ENCODE data around the gene SBF2.
"Not testable (repeated sequence)": the region's sequence is repeated elsewhere in the genome, so short reads cannot be mapped to it uniquely, and the experiment has no call there.

SBF2 gene

DNA sequence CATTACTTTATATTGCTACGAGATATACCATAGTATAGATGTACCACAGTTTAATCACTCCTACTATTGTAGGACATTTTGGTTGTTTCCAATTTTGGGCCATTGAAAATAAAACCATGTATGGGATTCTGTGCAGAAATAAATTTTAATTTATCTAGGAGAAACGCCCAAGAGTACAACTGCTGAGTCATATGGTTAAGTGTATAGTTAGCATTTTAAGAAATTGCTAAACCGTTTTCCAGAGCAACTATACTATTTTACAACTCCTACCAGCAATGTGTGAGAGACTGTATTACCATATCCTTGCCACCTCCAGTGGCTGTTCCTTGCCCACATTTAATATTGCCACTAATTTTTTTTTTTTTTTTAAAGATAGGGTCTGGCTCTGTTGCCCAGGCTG lies 163.1 kb downstream of the SBF2 start:
- H3K4me3 ChIP-seq (ENCODE audit: low read depth, low read length), result no peak overlapping the region
- DNase-seq (ENCODE audit: low read depth), result no peak
- TF ChIP-seq, protein P1, sequence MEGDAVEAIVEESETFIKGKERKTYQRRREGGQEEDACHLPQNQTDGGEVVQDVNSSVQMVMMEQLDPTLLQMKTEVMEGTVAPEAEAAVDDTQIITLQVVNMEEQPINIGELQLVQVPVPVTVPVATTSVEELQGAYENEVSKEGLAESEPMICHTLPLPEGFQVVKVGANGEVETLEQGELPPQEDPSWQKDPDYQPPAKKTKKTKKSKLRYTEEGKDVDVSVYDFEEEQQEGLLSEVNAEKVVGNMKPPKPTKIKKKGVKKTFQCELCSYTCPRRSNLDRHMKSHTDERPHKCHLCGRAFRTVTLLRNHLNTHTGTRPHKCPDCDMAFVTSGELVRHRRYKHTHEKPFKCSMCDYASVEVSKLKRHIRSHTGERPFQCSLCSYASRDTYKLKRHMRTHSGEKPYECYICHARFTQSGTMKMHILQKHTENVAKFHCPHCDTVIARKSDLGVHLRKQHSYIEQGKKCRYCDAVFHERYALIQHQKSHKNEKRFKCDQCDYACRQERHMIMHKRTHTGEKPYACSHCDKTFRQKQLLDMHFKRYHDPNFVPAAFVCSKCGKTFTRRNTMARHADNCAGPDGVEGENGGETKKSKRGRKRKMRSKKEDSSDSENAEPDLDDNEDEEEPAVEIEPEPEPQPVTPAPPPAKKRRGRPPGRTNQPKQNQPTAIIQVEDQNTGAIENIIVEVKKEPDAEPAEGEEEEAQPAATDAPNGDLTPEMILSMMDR (conservative IDR thresholded peaks at IDR 0.05; ENCODE audit: low read depth, low read length), result no peak

DNA sequence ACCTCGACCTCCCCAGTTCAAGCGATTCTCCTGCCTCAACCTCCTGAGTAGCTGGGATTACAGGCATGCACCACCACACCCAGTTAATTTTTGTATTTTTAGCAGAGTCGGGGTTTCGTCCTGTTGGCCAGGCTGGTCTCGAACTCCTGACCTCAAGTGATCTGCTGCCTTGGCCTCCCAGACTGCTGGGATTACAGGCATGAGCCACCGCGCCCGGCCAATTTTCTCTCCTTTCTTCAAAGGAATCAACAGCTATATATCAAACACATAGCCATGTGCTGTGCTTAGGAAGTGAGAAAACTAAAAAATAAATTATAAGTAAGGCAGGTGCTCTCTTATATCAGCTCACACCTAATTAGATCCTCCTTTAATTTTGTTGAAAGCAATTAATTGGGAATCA lies 164.8 kb downstream of the SBF2 start:
- not testable (repeated sequence) for H3K4me3 ChIP-seq (ENCODE audit: low read depth, low read length); DNase-seq (ENCODE audit: low read depth)

DNA sequence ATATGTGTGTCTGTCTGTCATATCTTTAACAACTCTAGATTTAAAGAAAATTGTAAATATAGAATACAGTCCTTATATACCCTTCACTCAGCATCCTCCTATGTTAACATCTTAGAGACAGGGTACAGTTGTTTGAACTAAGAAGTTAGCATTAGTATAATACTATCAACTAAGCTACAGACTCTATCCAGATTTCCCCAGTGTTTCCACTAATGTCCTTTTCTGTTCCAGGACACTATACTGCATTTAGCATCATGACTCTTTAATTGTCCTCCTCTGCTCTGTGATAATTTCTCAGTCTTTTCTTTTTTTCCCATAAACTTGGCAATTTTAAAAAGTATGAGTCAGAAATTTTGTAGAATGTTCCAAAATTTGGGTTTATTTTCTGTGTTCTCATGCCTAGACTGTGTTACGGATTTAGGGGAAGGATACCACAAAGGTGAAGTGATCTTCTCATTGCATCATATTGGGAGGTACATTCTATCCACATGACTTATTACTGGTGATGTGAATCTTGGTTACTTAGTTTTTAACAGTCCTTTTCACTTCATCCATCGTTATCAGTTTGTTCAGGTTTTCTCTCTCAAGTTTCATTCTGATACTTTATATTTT lies 168.4 kb downstream of the SBF2 start:
- TF ChIP-seq, protein P1 (conservative IDR thresholded peaks at IDR 0.05; ENCODE audit: low read depth, low read length), result no peak
- no peak overlapping the region for H3K4me3 ChIP-seq (ENCODE audit: low read depth, low read length)
- peak; percentile 70 for DNase-seq (ENCODE audit: low read depth)

DNA sequence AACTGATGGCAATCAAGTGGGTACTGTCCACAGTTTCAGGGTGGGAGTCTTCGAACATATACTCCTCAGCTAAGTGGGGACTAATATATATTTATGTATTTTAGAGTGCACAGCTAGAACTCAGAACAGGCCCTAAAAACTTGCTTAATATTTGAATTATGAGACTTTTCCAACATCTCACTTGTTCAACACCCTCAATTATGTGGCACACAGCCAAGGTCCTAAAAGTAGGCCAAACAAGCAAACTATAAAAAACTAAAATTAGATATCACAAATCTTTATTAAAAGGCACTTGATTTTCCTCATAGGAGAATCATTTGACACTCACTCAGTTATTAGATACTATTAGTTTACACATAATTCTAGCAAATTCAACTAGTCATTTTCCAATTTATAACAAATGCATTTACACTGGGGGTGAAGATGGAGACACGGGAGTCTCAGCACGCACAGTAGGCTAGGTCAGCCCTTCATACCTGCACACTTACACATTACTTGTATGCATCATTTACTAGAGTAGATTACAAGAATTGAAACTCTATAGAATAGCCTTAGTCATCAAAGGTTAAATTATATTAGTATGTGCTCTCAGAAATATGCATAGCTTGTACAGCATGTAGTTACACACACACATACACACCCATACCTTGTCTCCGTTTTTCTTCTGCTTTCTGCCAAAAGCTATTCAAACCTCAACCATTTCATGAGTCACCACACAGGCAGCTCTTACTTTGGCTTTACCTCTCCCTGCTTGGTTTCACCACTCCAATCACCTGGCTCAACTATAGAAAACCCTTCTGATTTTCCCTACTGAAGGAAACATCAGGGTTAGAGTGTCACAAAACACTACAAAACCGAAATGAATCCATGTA lies 171.5 kb downstream of the SBF2 start:
- TF ChIP-seq, protein P1 (conservative IDR thresholded peaks at IDR 0.05; ENCODE audit: low read depth, low read length), result no peak
- DNase-seq (ENCODE audit: low read depth), result peak; percentile 85
- H3K4me3 ChIP-seq (ENCODE audit: low read depth, low read length), result no peak overlapping the region

DNA sequence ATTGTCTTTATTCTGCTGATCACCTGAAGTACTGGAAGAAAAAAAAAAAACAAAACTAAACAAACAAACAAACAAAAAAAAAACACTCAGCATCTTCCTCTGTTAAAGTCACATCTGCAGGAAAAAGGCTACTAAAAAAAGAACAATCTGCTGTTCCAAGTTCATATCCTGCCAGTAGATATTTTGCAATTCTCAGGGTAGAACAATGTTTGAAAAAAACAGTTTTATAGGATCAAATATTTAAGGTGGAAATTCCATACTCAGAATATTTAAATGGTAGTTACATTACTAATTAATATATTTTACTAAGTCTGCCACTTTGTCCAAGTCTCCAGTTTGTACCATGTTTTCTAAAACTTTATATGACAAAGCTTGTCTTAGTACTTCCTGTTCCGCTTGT lies 175.2 kb downstream of the SBF2 start:
- H3K4me3 ChIP-seq (ENCODE audit: low read depth, low read length), result no peak overlapping the region
- DNase-seq (ENCODE audit: low read depth), result peak; percentile 25
- TF ChIP-seq, protein P1 (conservative IDR thresholded peaks at IDR 0.05; ENCODE audit: low read depth, low read length), result no peak

DNA sequence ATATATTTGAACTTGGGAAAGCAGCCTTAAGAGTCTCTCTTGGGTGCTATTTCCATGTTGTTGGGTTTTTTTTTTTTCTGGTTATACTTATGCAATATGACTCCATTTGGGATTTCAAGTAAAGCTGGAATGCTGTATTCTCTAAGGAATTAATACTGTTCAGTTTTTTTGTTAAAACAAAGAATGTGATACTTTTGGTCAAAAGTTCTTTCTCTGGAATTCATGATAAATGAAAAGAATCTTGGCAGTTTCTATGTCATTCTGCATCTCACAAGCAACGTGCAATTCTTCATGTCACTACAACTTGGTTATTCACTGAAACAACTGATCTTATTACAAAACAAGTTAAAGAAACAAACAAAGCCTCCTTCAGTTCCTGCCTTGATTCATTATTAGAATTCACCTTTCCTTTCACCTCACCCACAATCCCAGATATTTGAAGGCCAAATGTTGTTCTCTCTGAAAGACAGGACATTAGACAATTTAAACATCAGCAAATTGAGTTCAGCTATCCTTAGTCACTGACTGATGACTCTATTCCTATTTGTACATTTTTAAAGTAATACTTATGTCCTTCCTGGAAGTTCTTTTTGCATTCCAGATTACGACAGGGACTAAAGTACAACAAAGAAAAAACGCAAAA lies 176.2 kb downstream of the SBF2 start:
- DNase-seq (ENCODE audit: low read depth), result peak; percentile 72
- H3K4me3 ChIP-seq (ENCODE audit: low read depth, low read length), result no peak overlapping the region
- TF ChIP-seq, protein P1 (conservative IDR thresholded peaks at IDR 0.05; ENCODE audit: low read depth, low read length), result no peak

DNA sequence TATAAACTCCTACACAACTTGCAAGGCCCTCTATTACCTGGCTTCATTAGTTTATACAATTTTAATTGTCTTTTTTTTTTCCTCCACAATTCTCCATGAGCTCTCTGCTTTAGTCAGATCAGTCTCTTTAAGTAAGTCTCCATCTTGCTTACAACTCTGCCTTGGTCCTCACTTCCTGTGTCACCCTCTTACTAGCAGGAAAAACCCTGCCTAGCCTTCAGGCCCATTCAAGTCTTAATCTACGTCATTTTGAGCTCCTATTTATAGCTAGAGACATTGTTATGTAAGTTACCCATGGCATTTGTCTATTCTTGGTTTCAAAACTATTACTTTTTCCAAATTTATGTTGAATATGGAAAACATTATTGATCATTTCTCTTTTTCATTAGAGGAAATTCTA lies 177.4 kb downstream of the SBF2 start:
- H3K4me3 ChIP-seq (ENCODE audit: low read depth, low read length), result no peak overlapping the region
- DNase-seq (ENCODE audit: low read depth), result no peak
- TF ChIP-seq, protein P1 (conservative IDR thresholded peaks at IDR 0.05; ENCODE audit: low read depth, low read length), result no peak
